ENCODE results near the gene NETO2.
"Not testable (repeated sequence)": the region's sequence is repeated elsewhere in the genome, so short reads cannot be mapped to it uniquely, and the experiment has no call there.

The NETO2 gene

GRCh38 chr16:47143677-47144558, at the start of gene NETO2:
TSS of gene NETO2 (minus strand) at chr16:47143945. CDS start at chr16:47143612, 333 bp downstream.
- DNase-seq (ENCODE audit: low read depth) = no peak

- no peak for DNase-seq (ENCODE audit: low read depth)
Observed at GRCh38 chr16:47182318-47182717, 38.6 kb upstream of the NETO2 start.

GRCh38 chr16:47181066-47181465, 37.3 kb upstream of the NETO2 start:
- not testable (repeated sequence) for DNase-seq (ENCODE audit: low read depth)

GRCh38 chr16:47180073-47180472, 36.3 kb upstream of the NETO2 start:
- DNase-seq (ENCODE audit: low read depth) = no peak

GRCh38 chr16:47175152-47175551, 31.4 kb upstream of the NETO2 start:
- DNase-seq (ENCODE audit: low read depth) = no peak

GRCh38 chr16:47162670-47163420, 19.1 kb upstream of the NETO2 start:
- DNase-seq (ENCODE audit: low read depth) = no peak

- DNase-seq (ENCODE audit: low read depth) = no peak
Observed at GRCh38 chr16:47161464-47161863, 17.7 kb upstream of the NETO2 start.

- no peak for DNase-seq (ENCODE audit: low read depth)
Observed at GRCh38 chr16:47160422-47160821, 16.7 kb upstream of the NETO2 start.

GRCh38 chr16:47158992-47159391, 15.2 kb upstream of the NETO2 start:
- DNase-seq (ENCODE audit: low read depth) = no peak

- DNase-seq (ENCODE audit: low read depth) = no peak
Observed at GRCh38 chr16:47156680-47157215, 13.0 kb upstream of the NETO2 start.

GRCh38 chr16:47152501-47152900, 8.8 kb upstream of the NETO2 start:
- DNase-seq (ENCODE audit: low read depth) = not testable (repeated sequence)

GRCh38 chr16:47150067-47150466, 6.3 kb upstream of the NETO2 start:
- no peak for DNase-seq (ENCODE audit: low read depth)

- no peak for DNase-seq (ENCODE audit: low read depth)
Observed at GRCh38 chr16:47144559-47144877, 773 bp upstream of the NETO2 start.

- no peak for DNase-seq (ENCODE audit: low read depth)
Observed at GRCh38 chr16:47142821-47143676, 696 bp downstream of the NETO2 start.

GRCh38 chr16:47142486-47142820, 1.3 kb downstream of the NETO2 start:
- DNase-seq (ENCODE audit: low read depth) = no peak

- DNase-seq (ENCODE audit: low read depth) = peak; percentile 68
Observed at GRCh38 chr16:47141773-47142485, 1.8 kb downstream of the NETO2 start.

GRCh38 chr16:47140686-47141085, 3.1 kb downstream of the NETO2 start:
- DNase-seq (ENCODE audit: low read depth) = no peak

GRCh38 chr16:47139561-47140185, 4.1 kb downstream of the NETO2 start:
- DNase-seq (ENCODE audit: low read depth) = no peak

GRCh38 chr16:47137925-47138324, 5.8 kb downstream of the NETO2 start:
- not testable (repeated sequence) for DNase-seq (ENCODE audit: low read depth)

- DNase-seq (ENCODE audit: low read depth) = no peak
Observed at GRCh38 chr16:47136099-47136842, 7.5 kb downstream of the NETO2 start.

All from non-pigmented ciliary epithelial cell (primary cell).